ENCODE data around the gene SLC38A4.

SLC38A4 gene

GRCh38 chr12:46814143-46814542 is 11.7 kb downstream of the SLC38A4 start:
- no peak for DNase-seq

GRCh38 chr12:46811185-46811584 is 14.6 kb downstream of the SLC38A4 start:
- DNase-seq: no peak

DNA sequence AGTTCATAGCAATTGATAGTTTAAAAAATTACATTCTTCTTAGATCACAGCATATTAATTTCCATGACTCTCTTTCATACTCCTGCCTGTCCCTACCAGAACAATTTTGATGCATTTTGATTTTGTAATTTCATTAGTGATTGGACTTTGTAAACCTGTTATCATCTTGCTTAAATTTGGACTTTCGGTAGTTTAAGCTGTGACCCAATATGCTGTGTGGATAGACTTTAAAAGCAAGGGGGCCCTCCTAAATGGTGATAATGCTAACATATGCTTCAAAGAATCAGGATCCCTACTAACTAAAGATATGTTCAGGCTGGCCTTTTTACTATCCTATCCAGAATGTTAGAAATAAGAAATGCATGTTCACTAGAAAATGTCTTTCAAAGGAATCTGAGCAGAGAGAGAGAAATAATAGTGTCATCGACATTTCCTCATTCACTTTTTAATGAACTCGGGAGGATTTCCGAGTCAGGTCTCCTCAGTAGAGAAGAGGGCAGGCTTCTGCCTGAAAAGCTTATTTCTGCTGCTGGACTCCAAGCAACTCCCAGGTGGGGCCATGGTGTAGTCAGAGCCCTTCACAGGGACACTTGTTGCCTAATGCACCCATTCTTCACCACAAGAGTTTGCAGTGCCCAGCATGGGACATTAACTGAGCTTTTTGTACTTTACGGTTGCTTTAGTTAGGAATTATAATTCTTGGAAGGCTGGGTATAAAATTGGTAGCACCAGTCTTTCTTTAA is 16.7 kb downstream of the SLC38A4 start:
- DNase-seq: no peak

DNA sequence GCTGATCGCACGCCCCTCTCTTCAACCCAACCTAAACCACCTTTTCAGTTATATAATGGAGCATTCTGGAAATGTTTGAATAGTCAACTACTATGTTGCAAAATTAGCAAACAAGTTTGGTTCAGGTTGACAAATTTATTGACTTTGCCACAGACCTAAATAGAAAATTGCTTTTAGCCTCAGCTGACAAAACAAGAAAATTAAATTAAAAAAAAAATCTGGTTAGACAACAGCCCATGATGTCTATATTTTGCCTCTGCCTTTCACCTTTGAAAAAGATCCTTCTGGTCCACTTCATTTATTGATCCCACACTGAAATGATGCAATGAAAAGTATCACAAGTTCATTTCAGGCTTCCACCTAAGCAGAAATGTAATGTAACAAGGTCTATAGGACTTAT is 17.5 kb downstream of the SLC38A4 start:
- DNase-seq: no peak

- no peak for DNase-seq
Measured at GRCh38 chr12:46804054-46804453, 21.7 kb downstream of the SLC38A4 start.

DNA sequence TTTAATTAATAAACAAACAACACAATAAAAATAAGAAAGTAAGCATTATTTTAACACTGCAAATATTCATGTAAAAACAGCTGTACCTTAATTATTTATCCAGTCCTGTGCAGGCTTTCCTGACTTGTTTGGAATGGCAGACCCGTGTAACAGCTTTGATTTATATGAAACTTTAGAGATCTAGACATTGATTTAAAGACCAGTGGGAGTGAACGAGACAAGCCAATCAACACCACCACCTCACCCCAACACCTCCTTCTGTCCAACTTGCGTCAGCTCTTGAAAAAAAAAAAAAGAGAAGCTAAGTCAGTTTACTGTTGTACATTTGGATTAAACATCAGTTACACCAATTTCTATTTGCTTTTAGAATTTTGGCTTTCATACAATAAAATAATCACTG is 22.3 kb downstream of the SLC38A4 start:
- no peak for DNase-seq

DNA sequence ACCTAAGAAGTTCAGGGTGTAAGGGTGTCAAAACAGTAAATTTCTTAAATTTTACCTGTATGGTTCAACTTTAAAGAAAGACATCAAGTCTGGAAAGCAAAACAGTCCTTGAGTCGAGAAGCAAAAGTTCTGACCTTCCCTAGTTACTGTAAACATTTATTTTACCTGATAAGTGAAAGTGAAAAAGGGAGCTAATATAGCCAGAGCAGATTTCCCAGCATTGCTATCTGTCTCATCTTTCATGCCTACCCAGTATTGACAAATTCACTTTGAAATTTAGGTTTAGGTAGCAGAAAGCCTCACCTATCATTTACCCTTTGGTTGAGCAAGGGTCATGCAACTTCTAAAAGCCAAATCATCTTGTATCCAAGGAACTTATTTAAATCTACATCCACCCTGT is 24.5 kb downstream of the SLC38A4 start:
- no peak for DNase-seq

DNA sequence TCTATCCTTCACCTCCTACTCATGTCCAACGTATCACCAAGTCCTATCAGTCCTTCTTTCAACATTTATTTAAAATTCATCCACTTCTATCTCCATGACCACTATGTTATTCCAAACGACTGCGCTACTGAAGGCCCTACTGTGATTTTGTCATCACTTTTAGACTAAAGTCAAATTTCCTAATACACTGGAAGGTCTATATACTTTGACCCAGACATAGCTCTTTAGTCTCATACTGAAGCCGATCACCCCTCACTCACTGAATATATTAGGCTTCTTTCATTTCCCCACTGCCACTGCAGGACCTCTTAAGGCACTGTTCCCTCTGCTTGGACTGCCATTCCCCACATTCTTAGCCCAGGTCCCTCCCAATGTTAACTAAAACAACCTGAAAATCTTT is 25.6 kb downstream of the SLC38A4 start:
- no peak for DNase-seq

DNA sequence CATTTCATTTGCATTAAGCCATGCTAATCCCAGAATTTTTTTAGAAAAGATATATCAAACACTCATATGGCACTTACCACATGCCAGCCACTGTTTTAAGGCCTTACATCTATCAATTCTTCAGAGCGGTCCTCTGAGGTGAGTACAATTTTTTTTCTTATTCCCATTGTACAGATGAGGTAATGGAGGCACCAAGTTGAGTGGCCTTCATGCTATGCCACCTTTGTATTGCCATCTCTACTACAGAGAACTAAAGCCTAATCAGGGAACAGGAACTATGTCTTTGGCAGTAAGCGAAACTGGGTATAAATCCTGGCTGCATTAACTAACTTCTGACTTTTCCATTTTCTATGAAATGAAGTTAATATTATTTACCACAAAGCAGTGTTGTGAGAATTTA is 27.1 kb downstream of the SLC38A4 start:
- no peak for DNase-seq

DNA sequence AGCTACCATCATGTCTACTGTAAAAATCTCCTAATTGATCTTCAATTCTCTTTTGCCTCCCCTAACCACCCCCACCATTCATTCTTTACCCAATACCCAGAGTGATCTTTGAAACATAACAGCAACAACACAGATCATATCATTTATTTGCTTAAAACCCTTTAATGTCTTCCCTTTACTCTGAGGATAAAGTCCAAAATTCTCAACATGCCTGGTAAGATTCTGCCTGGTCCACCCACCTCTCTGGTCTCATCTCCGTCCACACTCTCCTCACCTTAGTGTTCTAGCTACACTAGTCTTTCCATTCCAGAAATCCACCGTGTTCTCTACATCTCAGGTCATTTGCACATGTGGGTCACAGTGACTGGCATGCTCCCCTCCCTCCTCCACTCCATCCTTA is 27.7 kb downstream of the SLC38A4 start:
- no peak for DNase-seq

- DNase-seq: no peak
Measured at GRCh38 chr12:46795988-46796387, 29.8 kb downstream of the SLC38A4 start.

DNA sequence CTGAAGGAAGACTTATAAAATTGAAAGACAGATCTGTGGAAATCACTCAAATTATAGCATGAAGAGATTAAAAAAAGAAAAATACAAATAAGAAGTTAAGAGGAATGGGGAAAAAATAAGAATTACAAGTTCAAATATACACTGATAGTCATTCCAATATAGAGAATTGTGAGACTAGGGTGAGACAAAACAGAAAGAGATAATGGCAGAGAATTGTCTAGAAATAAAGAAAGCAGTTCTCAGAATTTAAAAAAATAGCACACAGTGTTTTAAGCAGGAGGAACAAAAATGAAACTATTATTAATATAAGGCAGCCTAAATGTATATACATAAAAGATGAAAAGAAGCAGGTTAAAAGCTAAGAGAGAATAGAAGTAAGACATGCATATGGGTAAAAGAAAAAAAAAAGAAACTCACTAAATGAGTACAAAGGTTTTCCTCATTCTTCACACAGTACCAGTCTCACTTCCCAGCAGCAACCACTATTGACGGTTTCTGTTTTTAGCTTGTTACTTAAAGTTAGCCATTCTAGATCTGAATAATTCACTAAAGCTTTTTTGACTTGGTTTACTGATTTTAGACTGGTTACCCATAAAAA is 31.1 kb downstream of the SLC38A4 start:
- DNase-seq: no peak

DNA sequence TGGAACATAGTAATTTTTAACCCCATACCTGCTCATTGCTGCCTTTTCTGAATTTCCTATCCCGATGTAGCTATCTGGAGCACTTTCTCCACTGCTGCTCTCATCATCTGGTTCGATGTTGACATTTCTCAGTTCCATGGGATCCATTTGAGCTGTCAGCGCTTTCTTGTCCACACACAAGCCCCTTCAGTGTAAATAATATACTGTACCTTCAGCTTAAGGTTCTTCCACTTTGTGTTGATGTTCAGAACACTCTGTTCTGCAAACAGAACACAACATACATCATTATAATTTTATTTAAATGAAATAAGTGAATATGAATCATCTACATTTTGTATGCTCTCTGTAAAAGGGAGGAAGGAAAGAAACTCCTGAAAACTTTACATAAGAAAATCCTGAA is 32.9 kb downstream of the SLC38A4 start:
- no peak for DNase-seq

- no peak for DNase-seq
Measured at GRCh38 chr12:46790066-46790465, 35.7 kb downstream of the SLC38A4 start.

GRCh38 chr12:46788072-46788887 is 37.5 kb downstream of the SLC38A4 start:
- DNase-seq: no peak

DNA sequence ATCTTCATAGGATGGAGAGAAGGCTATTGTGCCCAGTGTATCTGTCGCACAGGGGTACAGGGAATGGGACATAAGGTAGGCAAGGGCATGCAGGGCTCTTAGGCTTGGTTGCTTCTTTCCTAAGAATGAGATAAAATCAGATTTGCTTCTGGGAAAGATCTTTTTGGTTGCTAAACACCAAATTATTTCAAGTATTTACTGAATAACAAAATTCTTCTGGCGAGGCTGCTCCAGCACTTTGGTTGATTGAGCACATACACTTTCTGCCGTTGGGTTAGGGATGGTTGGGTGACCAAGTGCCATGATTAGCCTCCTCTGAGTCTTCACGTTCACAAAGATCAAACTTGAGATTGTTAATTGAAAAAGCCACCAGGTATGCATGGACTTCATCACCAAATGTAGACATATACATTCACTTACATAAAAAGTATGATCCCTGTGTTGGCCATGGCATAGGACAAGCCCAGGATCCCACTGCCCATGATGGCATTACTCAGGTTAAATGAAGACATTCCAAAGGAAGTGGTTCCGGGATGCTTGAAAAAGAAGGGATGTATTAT is 38.2 kb downstream of the SLC38A4 start:
- no peak for DNase-seq

- DNase-seq: no peak
Measured at GRCh38 chr12:46786774-46787173, 39.0 kb downstream of the SLC38A4 start.

DNA sequence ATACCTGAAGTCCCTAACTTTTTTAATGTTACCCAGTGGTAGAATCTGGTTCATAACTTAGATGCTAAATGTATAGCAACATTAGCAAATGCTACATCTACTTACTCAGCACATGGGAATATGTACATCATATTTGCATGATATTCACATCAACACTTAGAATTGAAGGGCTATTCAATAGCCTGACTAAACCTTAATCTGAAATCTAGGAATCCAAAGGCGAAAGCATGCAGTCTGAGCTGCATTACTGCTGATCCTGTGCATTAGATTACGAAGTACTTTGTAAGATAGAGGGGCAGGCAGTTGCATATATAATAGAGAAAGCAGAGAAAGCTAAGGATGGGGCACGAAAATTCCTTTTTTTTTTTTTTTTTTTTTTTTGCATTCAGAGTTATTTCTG is 40.4 kb downstream of the SLC38A4 start:
- DNase-seq: no peak

DNA sequence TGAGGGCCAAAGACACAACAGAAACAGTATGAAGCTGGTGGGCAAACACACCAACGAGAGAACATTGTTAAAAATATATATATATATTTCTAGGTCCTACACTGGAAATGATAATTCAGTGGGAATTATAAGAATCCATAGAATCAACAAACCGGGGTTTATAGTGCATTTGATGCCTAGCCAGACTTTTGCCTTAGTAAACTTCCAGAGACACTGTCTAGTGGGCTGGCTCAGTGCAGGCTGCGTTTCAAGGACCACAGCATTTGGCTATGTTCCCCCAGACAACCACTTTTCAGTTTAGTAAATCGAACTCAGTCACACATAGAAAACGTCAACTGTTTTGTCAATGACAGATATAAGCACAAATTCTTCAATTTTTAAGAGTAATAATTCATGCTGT is 41.9 kb downstream of the SLC38A4 start:
- DNase-seq: no peak

- DNase-seq: no peak
Measured at GRCh38 chr12:46779879-46780278, 45.9 kb downstream of the SLC38A4 start.

DNA sequence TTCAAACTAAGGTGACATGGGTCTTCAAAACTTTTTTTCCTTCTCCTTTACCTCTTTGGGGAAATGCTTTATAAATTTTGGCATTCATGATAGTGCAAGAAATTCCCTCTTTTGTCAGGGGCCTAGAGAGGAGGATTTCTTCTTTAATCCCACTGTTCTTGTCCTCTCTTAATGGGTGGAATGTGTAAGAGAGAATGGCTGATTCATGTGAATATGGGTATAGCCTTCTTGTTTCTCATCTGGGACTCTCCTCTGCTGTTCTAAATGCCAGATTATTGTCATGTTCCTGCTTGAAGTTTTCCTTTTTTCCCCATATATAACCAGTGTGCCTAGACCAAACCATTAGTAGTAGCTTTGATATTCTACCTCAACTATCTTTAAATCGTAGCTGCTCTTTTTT is 46.7 kb downstream of the SLC38A4 start:
- no peak for DNase-seq

DNA sequence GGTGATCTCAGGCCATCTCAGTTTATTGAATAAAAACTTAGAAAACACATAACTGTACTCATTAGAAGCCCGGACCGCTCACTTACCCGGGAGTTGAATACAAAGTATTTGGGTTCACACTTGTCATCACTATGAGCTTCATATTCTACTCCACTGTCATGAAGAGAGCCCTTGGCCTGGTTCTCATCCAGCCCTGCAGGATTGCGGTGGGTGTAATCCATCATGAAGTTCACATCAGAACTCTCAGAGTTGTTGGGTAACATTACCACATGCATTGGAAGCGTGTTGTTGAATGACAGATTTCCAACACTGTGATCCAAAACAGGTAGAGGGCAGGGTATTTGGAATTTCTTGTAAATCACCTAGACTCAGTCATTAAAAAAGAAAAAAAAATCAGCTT is 47.4 kb downstream of the SLC38A4 start:
- no peak for DNase-seq

- no peak for DNase-seq
Measured at GRCh38 chr12:46777587-46777986, 48.2 kb downstream of the SLC38A4 start.

DNA sequence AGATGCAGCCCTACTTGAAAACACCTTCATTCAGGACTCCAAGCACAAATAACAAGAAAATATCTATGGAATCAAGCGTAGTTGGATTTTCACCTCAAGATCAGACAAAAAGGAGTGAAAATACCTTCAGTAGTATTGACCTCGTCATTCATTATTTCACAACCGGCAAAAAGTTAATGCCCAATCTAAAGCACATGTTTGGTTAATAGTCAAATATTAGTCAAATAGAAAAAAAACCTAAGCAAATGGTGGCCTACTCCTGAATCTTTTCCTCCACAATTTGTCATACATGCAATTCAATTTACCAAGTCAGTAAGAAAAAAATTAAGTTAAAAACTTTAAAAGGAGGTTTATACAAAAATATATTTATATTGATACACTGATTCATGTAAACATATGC is 50.0 kb downstream of the SLC38A4 start:
- no peak for DNase-seq

Data from inflammatory macrophage treated with lipopolysaccharide for 4 hours (primary cell).